GM19240 (cell line): ENCODE results near the gene PDE1C.

ENCODE experiments used
- DNase-seq: peaks from one replicate; pipeline ENCODE4 v3.0.0; 2011; ENCODE audit warnings: low spot score; ENCODE audit not compliant: insufficient read length

The PDE1C gene

GRCh38 chr7:31707089-31707488 lies 363.1 kb downstream of the PDE1C start:
- DNase-seq, result no peak

GRCh38 chr7:31705377-31705776 lies 364.8 kb downstream of the PDE1C start:
- no peak for DNase-seq

- no peak for DNase-seq
Measured at GRCh38 chr7:31702354-31702753, 367.9 kb downstream of the PDE1C start.
